GM12878 (cell line): ENCODE data around the gene TOX2. TPM values are rescaled to one million over a fixed set of nuclear protein-coding genes. Genes with fewer than 3 reads are reported as not detected.

Experiments used
- ATAC-seq: fragments of 200-7000 bp; cut with Tn5 transposase; 3 replicates; pipeline ENCODE4 v1.9.1; 2020; ENCODE audit warnings: mild to moderate bottlenecking, moderate library complexity
- BruUV-seq: library from RNA; stranded (reverse); fragments of 400-500 nt; replicated peaks from 2 replicates; lab custom pipeline; 2021; lab: Mats Ljungman, UMichigan
- CTCF ChIA-PET: fragments of 300-600 bp; sonication (Branson Sonifier 250); formaldehyde crosslinking; extraction: SDS; loops from one replicate; lab custom pipeline; 2021; ENCODE audit warnings: inconsistent platforms; lab: Yijun Ruan, JAX
- POLR2A ChIA-PET: fragments of 350-600 bp; formaldehyde crosslinking; extraction: SDS; loops from one replicate; lab custom pipeline; 2021; ENCODE audit warnings: inconsistent platforms; lab: Charles Lee
- RAD21 ChIA-PET: fragments of 300-600 bp; sonication (Branson Sonifier 250); formaldehyde crosslinking; loops from one replicate; lab custom pipeline; 2023; ENCODE audit warnings: antibody characterized with exemption; ENCODE audit not compliant: unreplicated experiment; lab: Charles Lee
- SMC1A ChIA-PET: fragments of 300-600 bp; sonication (Branson Sonifier 250); formaldehyde crosslinking; loops from one replicate; lab custom pipeline; 2023; ENCODE audit not compliant: unreplicated experiment, uncharacterized antibody; lab: Charles Lee
- DNase-seq: peaks from one replicate; pipeline ENCODE4 v3.0.0-alpha.2; 2011; ENCODE audit warnings: low read depth, low spot score
- FAIRE-seq: peaks from 3 replicates; lab custom pipeline; 2011; peaks lifted over from hg19 to GRCh38; lab: Jason Lieb, UNC
- H2AFZ ChIP-seq: 2 replicates; pipeline ENCODE4 v1.6.0; 2011; ENCODE audit warnings: low read depth, low read length, control low read depth; ENCODE audit not compliant: control insufficient read depth
- H3K27ac ChIP-seq: 2 replicates; pipeline ENCODE4 v1.5.1; 2011; ENCODE audit warnings: control low read depth; ENCODE audit not compliant: control insufficient read depth, insufficient read depth
- H3K27me3 ChIP-seq, 2 experiments: replicated peaks in 1 of 2; 2 replicates each; pipeline versions ENCODE4 v1.6.0 to v1.6.1; 2011; ENCODE audit warnings: low read length in 1 of 2; ENCODE audit not compliant: control insufficient read depth in 2 of 2, insufficient read depth in 2 of 2
- H3K36me3 ChIP-seq, 2 experiments: 2 replicates each; pipeline ENCODE4 v1.5.1; 2011; ENCODE audit warnings: low read length in 1 of 2; ENCODE audit not compliant: control insufficient read depth in 2 of 2, insufficient read depth in 2 of 2
- H3K4me1 ChIP-seq: 2 replicates; pipeline ENCODE4 v1.6.1; 2011; ENCODE audit warnings: mild to moderate bottlenecking, low read length, moderate library complexity, mixed read lengths; ENCODE audit not compliant: control insufficient read depth, insufficient read depth
- H3K4me2 ChIP-seq: 2 replicates; pipeline ENCODE4 v1.6.0; 2011; ENCODE audit warnings: control low read depth; ENCODE audit not compliant: control insufficient read depth, insufficient read depth
- H3K4me3 ChIP-seq: fragments of 200-600 bp; sonication (generic); 2 replicates; pipeline ENCODE4 v1.5.1; 2016
- H3K79me2 ChIP-seq: 2 replicates; pipeline ENCODE4 v1.6.0; 2011; ENCODE audit warnings: low read length; ENCODE audit not compliant: control insufficient read depth, insufficient read depth
- H3K9ac ChIP-seq: 2 replicates; pipeline ENCODE4 v1.8.0; 2011; ENCODE audit warnings: low read length, control low read depth, mixed read lengths; ENCODE audit not compliant: control insufficient read depth, insufficient read depth
- H3K9me3 ChIP-seq: replicated peaks from 3 replicates; pipeline ENCODE4 v1.5.1; 2011; ENCODE audit warnings: mild to moderate bottlenecking, low read length; ENCODE audit not compliant: control insufficient read depth, insufficient read depth
- H4K20me1 ChIP-seq: 2 replicates; pipeline ENCODE4 v1.6.0; 2011; ENCODE audit not compliant: control insufficient read depth, insufficient read depth
- CUX1 ChIP-seq: IDR thresholded peaks from 2 replicates; pipeline ENCODE4 v1.6.1; 2012; ENCODE audit warnings: improper control_type of control experiment, low read depth, low read length; ENCODE audit not compliant: insufficient replicate concordance
- EGR1 ChIP-seq, 2 experiments: IDR thresholded peaks; 1 replicate in 1 of 2; 2 replicates in 1 of 2; pipeline ENCODE4 v1.6.1; 2011 to 2012; ENCODE audit warnings: low read depth in 2 of 2, low read length in 2 of 2, borderline replicate concordance in 1 of 2, mild to moderate bottlenecking in 1 of 2, moderate library complexity in 1 of 2
- HCFC1 ChIP-seq: fragments of 150-350 bp; IDR thresholded peaks from 2 replicates; pipeline ENCODE4 v1.6.1; 2014; ENCODE audit warnings: low read length
- HDAC2 ChIP-seq: fragments of 200-600 bp; sonication (generic); IDR thresholded peaks from 2 replicates; pipeline ENCODE4 v1.6.1; 2017
- MEF2A ChIP-seq: IDR thresholded peaks from 2 replicates; pipeline ENCODE4 v1.6.1; 2011; ENCODE audit warnings: low read depth, mild to moderate bottlenecking, low read length, moderate library complexity; ENCODE audit not compliant: insufficient read depth
- MTA2 ChIP-seq: fragments of 450-650 bp; IDR thresholded peaks from 2 replicates; pipeline ENCODE4 v1.6.1; 2016; ENCODE audit warnings: low read depth, mild to moderate bottlenecking, moderate library complexity
- MYC ChIP-seq: IDR thresholded peaks from 2 replicates; pipeline ENCODE4 v1.6.1; 2011; ENCODE audit warnings: mild to moderate bottlenecking, low read length, moderate library complexity, inconsistent platforms; ENCODE audit not compliant: insufficient read depth, insufficient replicate concordance, insufficient read length, severe bottlenecking
- NR2C1 ChIP-seq: fragments of 450-650 bp; IDR thresholded peaks from 2 replicates; pipeline ENCODE4 v1.6.1; 2017; ENCODE audit warnings: antibody characterized with exemption, mild to moderate bottlenecking, moderate library complexity
- RFX5 ChIP-seq: IDR thresholded peaks from 2 replicates; pipeline ENCODE4 v1.6.1; 2011; ENCODE audit warnings: low read depth, low read length, improper control_type of control experiment
- SREBF2 ChIP-seq: IDR thresholded peaks from 2 replicates; pipeline ENCODE4 v1.6.1; 2012; ENCODE audit warnings: mild to moderate bottlenecking, low read length
- TAF1 ChIP-seq: IDR thresholded peaks from 2 replicates; pipeline ENCODE4 v1.6.1; 2011; ENCODE audit warnings: mild to moderate bottlenecking, low read depth, low read length, borderline replicate concordance
- ZNF207 ChIP-seq: fragments of 450-650 bp; IDR thresholded peaks from 2 replicates; pipeline ENCODE4 v1.6.1; 2014; ENCODE audit warnings: antibody characterized with exemption, mild to moderate bottlenecking, borderline replicate concordance
- ZNF217 ChIP-seq: fragments of 450-650 bp; IDR thresholded peaks from 2 replicates; pipeline ENCODE4 v1.6.1; 2017; ENCODE audit warnings: antibody characterized with exemption, mild to moderate bottlenecking
- WGBS: methylation state at CpG from one replicate; pipeline ENCODE4 v1.1.6; 2016; ENCODE audit warnings: low lambda C conversion rate; ENCODE audit not compliant: insufficient replicate concordance, insufficient coverage; ENCODE audit errors: missing lambda C conversion rate; 5-methylcytosine and 5-hydroxymethylcytosine counted together
- in situ Hi-C: fragments of 300-500 bp; cut with MboI; formaldehyde crosslinking; loops from 9 replicates; pipeline ENCODE4 v1.14.3; 2018; ENCODE audit warnings: mixed read lengths
- intact Hi-C: fragments of 100-400 bp; cut with micrococcal nuclease; formaldehyde crosslinking; loops from one replicate; pipeline ENCODE4 v1.14.2; 2022; ENCODE audit not compliant: unreplicated experiment
- polyA plus RNA-seq, 11 experiments: library from polyadenylated mRNA; depleted of rRNA in 4 of 11; unstranded in 6 of 11; stranded (reverse) in 5 of 11; fragments of >200 nt; fragmentation: Nextera tagmentation in 4 of 11; fragmentation: Illumina TruSeq in 1 of 11; extraction: Ambion mirVana in 4 of 11; extraction: Trizol in 1 of 11; gene quantifications; 1 replicate in 1 of 11; 2 replicates in 10 of 11; pipeline versions ENCODE4 v1.2.1 to v1.2.3, GENCODE V29; 2011 to 2016; ENCODE audit warnings: inconsistent platforms in 2 of 11, missing spikeins in 2 of 11, low read depth in 1 of 11
- total RNA-seq, 4 experiments: library from RNA; depleted of rRNA in 3 of 4; stranded (reverse); fragments of >200 nt in 3 of 4; fragmentation: Illumina TruSeq in 1 of 4; extraction: Trizol in 1 of 4; gene quantifications; 2 replicates each; pipeline versions ENCODE4 v1.2.1 to v1.2.3, GENCODE V29; 2013 to 2021

TOX2 gene
- total and polyA plus RNA-seq, 10 of the 15 experiments (the other 5 are each of a cell fraction or from before 2014, with no cell fraction given) = 2.6 to 40.5 (median 7.9) TPM

GRCh38 chr20:44033873-44034272 is 119.2 kb downstream of the TOX2 start:
- CTCF ChIA-PET = interaction anchor here (1.7 kb wide), 1 partner anchor 32 kb away, joined by 5 read pairs; no protein-coding TSS in a partner anchor
- H3K9ac ChIP-seq = no peak overlapping the region
- no peak for TF ChIP-seq MYC
- TF ChIP-seq HDAC2 = no peak
- no peak for TF ChIP-seq CUX1
- no peak for TF ChIP-seq MTA2
- TF ChIP-seq ZNF207 = no peak
- TF ChIP-seq HCFC1 = no peak
- TF ChIP-seq ZNF217 = no peak
- no peak for TF ChIP-seq SREBF2
- TF ChIP-seq TAF1 = no peak
- no peak for TF ChIP-seq NR2C1
- TF ChIP-seq EGR1 (IDR thresholded peaks at IDR 0.05; ENCODE audit: borderline replicate concordance in 1 of 2, low read depth in 2 of 2, low read length in 2 of 2) = no peak
- no peak for TF ChIP-seq RFX5
- TF ChIP-seq MEF2A = no peak
- intact Hi-C loops (no loop called here), in situ Hi-C loops (no loop called here)
- no peak overlapping the region for H3K27ac ChIP-seq
- no peaks in the 10 kb centered on the region for H3K79me2 ChIP-seq
- H3K36me3 ChIP-seq = no peaks in the 10 kb centered on the region
- no peak for ATAC-seq
- RAD21 ChIA-PET = interaction anchor here (1.2 kb wide), 2 partner anchors 31 to 91 kb away, joined by 3 to 4 read pairs; no protein-coding TSS in a partner anchor
- H3K4me1 ChIP-seq = peaks cover 14% of the 10 kb centered on the region
- no peak overlapping the region for H3K4me2 ChIP-seq
- no peaks in the 10 kb centered on the region for H4K20me1 ChIP-seq
- no peak overlapping the region for H3K4me3 ChIP-seq
- H3K9me3 ChIP-seq = no peaks in the 10 kb centered on the region; the same call in 2 of the 3 replicates
- no TSS peak for BruUV-seq
- 100% methylated on average over 4 of the region's 4 CpGs for WGBS
- SMC1A ChIA-PET = interaction anchor here (1.0 kb wide), 1 partner anchor 26 kb away, joined by 3 read pairs; no protein-coding TSS in a partner anchor
- FAIRE-seq = no peak
- POLR2A ChIA-PET = no interaction called here
- H3K27me3 ChIP-seq = no peaks in the 10 kb centered on the region
- H2AFZ ChIP-seq = no peak overlapping the region
- DNase-seq = no peak
